NCI-H524 treated with DMSO at 0.1 percent for 48 hours (cell line): ENCODE data around the gene COPS2.
"Not testable (repeated sequence)": the region's sequence is repeated elsewhere in the genome, so short reads cannot be mapped to it uniquely, and the experiment has no call there.

Experiments used
- DNase-seq: peaks from one replicate; lab custom pipeline; 2025; lab: John Stamatoyannopoulos, UW

The COPS2 gene

GRCh38 chr15:49103002-49103401 lies 52.4 kb downstream of the COPS2 start:
- DNase-seq: no peak

- DNase-seq: no peak
Observed at GRCh38 chr15:49101536-49101935, 53.9 kb downstream of the COPS2 start.

DNA sequence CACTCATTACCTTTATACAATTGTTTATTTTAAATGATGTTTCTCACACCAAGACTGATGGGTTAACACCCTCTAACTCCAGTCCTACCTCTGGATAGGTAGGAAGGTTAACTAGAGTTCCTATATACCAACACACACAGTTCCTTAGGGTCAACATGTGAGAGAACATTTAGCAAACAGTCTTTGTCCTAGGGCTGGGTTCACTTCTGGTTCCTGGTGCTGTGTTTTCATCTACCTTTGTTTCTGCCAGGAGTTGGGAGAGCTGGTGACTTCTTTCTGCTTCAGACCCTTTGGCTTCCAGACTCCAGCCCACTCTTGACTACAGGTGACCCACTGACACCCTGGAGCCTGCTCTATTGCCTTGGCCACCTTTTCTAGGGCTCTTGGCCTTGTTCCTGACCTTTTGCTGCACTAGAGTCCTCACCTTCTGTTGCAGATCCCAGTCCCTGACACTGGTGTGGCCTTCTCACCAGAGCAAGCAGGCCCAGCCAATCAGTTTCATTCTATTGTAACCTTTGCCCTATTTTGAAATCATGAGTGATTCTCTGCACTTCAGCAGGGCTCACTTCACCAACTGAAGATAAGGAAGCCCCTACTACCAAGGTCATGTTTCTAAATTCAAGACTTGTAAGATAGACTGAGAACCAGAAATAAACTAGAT lies 59.2 kb downstream of the COPS2 start:
- DNase-seq: no peak

- no peak for DNase-seq
Observed at GRCh38 chr15:49094923-49095322, 60.5 kb downstream of the COPS2 start.

DNA sequence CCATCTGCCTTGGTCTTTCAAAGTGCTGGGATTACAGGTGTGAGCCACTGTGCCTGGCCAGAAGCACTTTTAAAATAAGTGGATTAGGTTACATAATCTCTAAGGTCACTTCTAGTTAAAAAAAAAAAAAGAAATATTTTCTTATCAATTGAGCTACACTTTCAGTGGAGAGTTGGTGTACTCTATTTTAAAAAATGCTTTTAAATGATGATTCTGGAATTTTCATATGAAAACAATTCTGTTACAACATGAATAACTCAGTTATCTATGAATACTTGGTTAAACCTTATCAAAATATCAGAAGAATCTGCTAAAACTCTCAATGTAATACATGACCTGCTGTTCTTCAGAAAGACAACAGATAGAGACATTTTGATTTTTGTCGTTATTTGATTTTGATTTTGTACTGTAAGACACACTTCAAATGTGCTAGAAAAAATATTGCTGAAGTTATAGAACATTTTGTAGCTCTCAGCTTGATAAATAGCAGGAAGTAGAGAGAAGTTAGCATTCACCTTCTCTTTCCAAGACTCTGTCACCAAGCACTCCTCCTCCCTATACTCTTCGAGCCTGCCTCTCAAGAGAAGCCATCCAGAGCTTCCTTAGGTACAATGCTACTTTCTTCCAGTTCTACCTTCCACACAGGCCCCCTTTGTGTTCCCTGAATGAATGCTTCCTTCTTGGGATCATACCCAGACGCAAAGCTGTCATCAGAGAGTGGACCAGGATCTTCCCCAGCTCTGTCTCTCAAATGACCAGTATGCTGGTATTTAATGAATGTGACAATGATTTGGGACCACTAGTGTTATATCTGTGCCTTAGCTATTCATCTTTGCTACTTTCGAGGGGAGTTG lies 61.9 kb downstream of the COPS2 start:
- DNase-seq: no peak

- DNase-seq: no peak
Observed at GRCh38 chr15:49088996-49089395, 66.4 kb downstream of the COPS2 start.

DNA sequence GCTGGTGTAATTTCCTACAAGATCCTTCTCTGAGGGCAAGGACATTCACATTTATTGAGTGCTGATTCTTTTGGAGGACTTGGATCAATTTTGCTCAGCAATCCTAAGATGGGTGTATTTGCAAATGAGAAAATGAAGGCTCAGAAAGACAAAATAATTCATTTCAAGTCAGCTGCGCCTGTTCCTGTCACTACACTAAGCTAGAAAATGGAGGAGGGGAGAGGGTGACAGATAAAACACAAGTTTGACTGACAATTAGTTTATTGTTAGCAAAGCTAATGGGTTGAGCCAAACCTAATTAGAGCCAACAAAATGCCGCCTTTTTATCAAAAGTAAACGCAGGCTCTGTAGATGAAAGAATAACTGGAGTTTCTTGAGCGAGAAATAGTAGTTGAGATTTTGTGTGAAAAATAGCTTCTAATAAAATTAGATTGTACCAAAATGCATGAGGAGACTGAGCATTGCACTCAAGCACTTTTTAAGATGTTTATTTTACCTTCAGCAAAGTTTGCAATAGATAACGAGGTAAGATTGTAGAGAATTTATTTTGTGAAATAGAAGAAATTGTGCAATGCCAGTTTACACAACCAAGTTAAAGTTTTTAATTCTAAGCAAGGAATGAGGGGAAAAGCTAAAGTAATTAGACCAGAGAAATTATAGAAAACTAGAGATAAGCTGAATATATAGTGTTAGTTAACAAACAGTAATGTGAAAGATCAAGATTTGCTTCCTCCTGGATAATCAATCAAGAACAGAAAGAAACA lies 69.5 kb downstream of the COPS2 start:
- no peak for DNase-seq

- DNase-seq: no peak
Observed at GRCh38 chr15:49084285-49084570, 71.2 kb downstream of the COPS2 start.

GRCh38 chr15:49083401-49084284 lies 71.8 kb downstream of the COPS2 start:
- DNase-seq: no peak

GRCh38 chr15:49082960-49083359 lies 72.4 kb downstream of the COPS2 start:
- DNase-seq: no peak

DNA sequence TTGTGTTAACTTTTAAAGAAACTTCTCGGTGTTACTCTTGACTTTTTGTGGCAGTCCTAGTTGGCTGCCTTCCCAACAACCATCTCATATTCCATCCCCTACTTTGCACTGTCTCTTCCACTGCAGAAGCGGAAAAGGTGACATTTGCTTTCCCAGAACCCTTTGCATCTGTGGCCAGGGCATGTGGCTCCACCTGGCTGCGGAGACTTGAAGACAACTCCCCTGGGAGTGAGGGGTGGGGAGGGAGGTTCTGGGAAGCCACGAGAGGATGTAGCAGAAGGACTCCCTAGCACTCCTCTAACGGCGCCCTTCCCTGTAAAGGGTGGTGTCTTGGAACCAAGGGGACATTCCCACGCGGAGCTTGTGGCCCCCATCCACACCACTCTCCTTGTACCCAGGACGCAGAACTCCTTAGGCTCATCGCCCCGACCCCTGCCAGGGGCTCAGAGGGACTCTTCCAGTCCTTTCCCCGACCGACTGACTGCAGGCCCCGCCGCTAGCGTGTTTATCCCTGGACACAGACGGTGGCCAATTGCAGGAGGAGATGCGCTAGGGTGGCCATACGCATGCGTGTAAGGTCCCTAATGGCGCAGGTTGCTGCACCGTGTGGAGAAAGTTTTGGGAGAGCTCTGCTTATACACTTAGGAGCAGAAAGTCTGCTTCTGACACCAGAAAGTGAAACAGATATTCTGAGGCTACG lies 75.9 kb downstream of the COPS2 start:
- DNase-seq: no peak

GRCh38 chr15:49075881-49076280 lies 79.5 kb downstream of the COPS2 start:
- DNase-seq: no peak

GRCh38 chr15:49074589-49075287 lies 80.7 kb downstream of the COPS2 start:
- not testable (repeated sequence) for DNase-seq
